ENCODE measurements around the gene DSG4.

Gene DSG4

GRCh38 chr18:31450409-31450808, 73.8 kb downstream of the DSG4 start:
- DNase-seq, result no peak

- no peak for DNase-seq
Measured at GRCh38 chr18:31451625-31452024, 75.0 kb downstream of the DSG4 start.

GRCh38 chr18:31454066-31454708, 77.6 kb downstream of the DSG4 start:
- no peak for DNase-seq
